GM13976 (cell line): ENCODE results near the gene GGACT.

Experiments
- DNase-seq: peaks from one replicate; pipeline ENCODE4 v3.0.0; 2012; ENCODE audit warnings: low spot score
- CTCF ChIP-seq: IDR thresholded peaks from 2 replicates; pipeline ENCODE4 v1.5.1; 2012; ENCODE audit warnings: borderline replicate concordance, mild to moderate bottlenecking; ENCODE audit not compliant: insufficient read depth; ENCODE audit errors: extremely low read depth, missing control alignments, control extremely low read depth
- in situ Hi-C: fragments of 300-500 bp; cut with MboI; formaldehyde crosslinking; loops from one replicate; pipeline ENCODE4 v1.12.0; 2022; ENCODE audit warnings: low sequenced_read_pairs, mixed read lengths, inconsistent platforms; ENCODE audit not compliant: unreplicated experiment

GGACT gene

DNA sequence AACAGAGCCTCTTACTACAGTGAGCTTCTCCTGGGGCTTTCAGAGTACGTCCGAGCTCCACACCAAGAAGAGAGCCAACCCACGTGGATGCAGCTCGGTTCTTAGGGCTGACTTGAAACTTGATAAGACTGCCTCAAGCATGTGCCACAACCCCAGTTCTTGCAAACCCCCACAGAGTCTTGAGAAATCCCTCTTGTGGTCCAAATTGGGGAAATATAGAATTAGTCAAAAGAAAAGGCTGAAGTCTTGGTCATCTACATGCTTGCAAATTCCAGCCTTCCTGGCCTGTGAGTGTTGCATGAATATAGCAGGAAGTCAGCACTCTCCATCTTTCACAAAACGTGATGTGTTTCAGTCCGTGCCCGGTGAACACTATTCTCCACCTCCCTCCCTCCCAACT lies 95.2 kb downstream of the GGACT start:
- DNase-seq = no peak
- in situ Hi-C loops = no loop called here
- TF ChIP-seq CTCF = no peak

DNA sequence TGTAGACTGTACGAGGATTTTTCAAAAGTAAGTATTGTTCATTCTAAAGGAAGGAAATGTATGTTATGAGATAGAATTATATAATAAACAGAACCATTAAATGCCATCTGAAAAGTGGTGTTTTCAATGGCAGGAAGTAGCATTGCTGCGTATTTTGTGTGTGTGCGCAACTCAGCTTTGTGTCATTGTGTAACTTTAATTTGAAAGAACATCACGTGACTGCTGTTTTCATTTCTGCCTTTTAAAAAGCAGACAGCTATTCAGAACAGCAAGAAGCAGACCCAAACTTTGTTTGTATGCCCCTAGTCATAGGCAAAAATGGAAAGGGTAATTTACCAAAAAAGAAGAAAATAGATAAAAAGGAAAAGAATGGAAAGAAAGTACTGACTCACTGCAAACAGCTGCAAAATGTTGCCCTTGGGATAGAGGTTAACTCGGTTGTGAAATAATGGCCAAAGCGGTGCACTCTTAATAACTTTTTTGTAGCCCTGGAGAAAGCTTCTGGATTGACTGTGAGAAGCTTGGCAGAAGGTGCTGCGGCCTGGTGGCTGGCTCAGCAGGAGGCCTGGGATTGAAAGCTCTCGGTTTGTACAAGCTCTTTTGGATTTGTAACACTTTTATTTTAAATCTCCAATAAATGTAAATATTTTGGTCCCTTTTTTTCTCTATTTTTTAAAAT lies 97.3 kb downstream of the GGACT start:
- in situ Hi-C loops = no loop called here
- DNase-seq = no peak
- no peak for TF ChIP-seq CTCF

DNA sequence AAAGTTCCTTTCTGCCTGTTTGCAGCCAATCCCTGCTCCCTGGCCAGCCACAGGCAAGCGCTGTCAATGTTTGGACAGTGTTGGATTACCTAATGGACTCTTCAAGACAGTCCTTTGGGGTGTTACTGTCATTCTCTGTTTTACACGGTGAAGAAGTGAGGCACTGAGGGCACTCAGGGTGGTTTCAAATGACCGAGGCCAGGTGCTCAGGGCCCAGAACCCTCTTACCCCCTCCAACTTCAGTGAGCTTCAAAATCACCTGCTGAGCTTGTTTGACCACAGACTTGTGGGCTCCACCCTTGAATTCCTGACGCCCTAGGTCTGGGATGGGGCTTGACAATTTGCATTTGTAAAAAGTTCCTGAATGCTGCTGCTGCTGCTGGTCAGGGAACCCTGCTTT lies 97.9 kb downstream of the GGACT start:
- in situ Hi-C loops = no loop called here
- no peak for TF ChIP-seq CTCF
- DNase-seq = no peak

GRCh38 chr13:100485265-100485664 lies 103.3 kb downstream of the GGACT start:
- no peak for DNase-seq
- TF ChIP-seq CTCF = no peak
- in situ Hi-C loops = no loop called here

DNA sequence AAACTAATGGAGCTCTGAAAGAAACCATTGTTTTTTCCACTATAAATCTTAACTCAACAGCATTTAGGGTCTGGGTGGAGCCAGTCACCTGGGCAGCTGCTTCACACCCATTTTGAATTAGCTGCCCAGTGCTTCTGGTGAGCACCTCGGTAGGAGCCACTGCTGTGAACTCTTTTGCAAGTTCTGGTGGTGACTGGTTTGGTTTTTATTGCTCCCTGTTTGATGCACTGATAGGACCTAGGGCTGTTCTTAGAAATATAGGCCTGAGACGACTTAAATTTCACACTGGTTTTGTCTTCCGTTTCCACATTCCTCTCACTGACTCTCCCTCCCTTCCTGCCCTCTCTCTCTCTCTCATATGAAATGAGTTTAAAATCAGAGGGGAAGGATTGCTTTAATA lies 103.9 kb downstream of the GGACT start:
- DNase-seq = no peak
- in situ Hi-C loops = no loop called here
- no peak for TF ChIP-seq CTCF

DNA sequence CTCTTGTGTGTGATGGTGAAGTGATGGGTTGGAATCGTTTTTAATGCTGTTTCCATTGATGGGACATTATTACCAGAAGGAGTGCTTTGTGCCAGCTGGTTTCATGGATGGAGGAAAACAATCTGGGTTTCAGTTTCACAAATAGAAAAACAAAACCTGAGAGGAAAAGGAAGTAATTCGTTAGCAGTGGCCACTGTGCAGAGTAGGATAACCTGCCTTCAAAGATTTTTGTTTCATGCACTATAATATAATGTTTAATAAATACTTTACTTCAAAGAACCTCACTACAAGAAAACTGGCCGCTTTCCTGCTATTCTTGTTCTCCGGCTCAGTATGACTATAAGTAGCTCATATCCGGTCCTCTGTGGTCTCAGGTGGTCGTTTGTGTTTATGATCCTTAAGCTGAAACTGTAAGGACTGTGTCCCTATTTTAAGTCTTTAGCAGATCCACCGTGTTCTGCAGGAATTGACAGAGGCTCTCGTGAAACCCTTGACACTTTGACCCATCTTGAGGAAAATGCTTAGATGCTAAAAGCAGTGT lies 104.7 kb downstream of the GGACT start:
- DNase-seq = no peak
- in situ Hi-C loops = no loop called here
- TF ChIP-seq CTCF = no peak
